ENCODE measurements around the gene PSMA7. TPM values are rescaled to one million over a fixed set of nuclear protein-coding genes. Genes with fewer than 3 reads are reported as not detected.

The PSMA7 gene
- total RNA-seq, 4 donors from 2014 or later = 154 to 241 (median 234) TPM

DNA sequence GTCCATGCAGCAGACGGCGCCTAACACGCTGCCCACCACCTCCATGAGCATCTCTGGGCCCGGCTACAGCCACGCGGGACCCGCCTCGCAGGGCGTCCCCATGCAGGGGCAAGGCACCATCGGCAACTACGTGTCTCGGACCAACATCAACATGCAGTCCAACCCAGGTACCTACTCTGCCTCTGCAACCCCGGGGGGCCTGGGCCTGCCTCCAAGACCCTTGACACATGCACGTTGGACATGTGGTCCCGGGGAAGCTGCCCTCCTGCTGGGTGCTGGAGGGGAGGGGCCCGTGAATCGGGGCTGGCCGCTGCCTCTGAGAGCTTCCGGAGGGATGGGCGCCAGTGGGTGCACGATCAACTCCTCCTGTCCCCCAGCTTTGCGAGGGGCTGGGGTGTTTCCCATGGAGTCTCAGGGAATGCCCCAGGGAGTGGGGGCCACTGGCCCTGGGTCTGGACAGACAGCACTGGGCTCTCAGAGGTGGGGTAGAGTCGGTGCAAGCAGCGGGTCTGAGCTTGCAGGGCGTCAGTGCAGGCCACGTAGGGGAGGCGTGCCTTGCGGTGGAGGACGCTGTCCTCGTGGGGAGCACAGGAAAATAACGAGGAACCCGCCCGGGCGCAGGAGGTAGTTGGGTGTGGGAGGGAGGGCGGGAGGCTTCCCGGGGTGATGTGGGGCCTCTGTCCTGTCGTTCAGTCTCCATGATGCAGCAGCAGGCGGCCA, 19.7 kb upstream of the PSMA7 start:
- Histone ChIP-seq H3K27ac (no peak overlapping the region), H3K4me1 (no peaks in the 10 kb centered on the region), H3K27me3 (no peaks in the 10 kb centered on the region), H3K9me3 (no peaks in the 10 kb centered on the region), H3K4me3 (no peak overlapping the region), H3K36me3 (peaks cover 0 to 16% (median 2%) of the 10 kb centered on the region in 4 donors)
- in situ Hi-C loops (cut with MboI; ENCODE audit: low pct_ligation_motif_present in 1 of 4, low pct_unique_long_range_greater_than_20kb in 1 of 4, low sequenced_read_pairs in 3 of 4) (no loop called here), intact Hi-C loops (cut with DNase I; ENCODE audit: low total_unique reads) (no loop called here)
- 96% methylated on average over 35 of the region's 38 CpGs; no CpG with 5 or more reads in 1 of the 2 donors for WGBS, 2 donors (ENCODE audit: low coverage in 1 of 2)
- no peak for TF ChIP-seq POLR2AphosphoS5 (IDR thresholded peaks at IDR 0.05)
- TF ChIP-seq, protein P1, sequence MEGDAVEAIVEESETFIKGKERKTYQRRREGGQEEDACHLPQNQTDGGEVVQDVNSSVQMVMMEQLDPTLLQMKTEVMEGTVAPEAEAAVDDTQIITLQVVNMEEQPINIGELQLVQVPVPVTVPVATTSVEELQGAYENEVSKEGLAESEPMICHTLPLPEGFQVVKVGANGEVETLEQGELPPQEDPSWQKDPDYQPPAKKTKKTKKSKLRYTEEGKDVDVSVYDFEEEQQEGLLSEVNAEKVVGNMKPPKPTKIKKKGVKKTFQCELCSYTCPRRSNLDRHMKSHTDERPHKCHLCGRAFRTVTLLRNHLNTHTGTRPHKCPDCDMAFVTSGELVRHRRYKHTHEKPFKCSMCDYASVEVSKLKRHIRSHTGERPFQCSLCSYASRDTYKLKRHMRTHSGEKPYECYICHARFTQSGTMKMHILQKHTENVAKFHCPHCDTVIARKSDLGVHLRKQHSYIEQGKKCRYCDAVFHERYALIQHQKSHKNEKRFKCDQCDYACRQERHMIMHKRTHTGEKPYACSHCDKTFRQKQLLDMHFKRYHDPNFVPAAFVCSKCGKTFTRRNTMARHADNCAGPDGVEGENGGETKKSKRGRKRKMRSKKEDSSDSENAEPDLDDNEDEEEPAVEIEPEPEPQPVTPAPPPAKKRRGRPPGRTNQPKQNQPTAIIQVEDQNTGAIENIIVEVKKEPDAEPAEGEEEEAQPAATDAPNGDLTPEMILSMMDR (IDR thresholded peaks at IDR 0.05) = no peak
- DNase-seq = no peak

DNA sequence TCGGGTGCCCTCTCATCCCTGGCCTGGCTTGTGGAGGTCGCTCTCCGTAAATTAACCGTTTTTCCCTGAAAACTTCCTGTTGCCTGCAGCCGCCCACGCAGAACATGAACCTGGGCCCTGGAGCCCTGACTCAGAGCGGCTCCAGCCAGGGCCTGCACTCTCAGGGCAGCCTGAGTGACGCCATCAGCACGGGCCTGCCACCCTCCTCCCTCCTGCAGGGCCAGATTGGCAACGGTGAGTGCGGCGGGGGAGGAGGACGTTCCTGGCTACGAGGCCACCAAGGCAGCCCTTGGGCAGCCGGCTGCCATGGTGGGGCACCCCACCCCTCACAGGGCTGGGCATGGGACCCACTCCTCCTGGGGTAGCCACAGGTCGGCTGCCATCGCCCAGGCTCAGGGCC, 18.2 kb upstream of the PSMA7 start:
- no peak for DNase-seq
- peaks cover 0 to 7% (median 1%) of the 10 kb centered on the region in 4 donors for H3K4me1 ChIP-seq
- no peak overlapping the region for H3K27ac ChIP-seq
- intact Hi-C loops (cut with DNase I; ENCODE audit: low total_unique reads) (no loop called here), in situ Hi-C loops (cut with MboI; ENCODE audit: low pct_ligation_motif_present in 1 of 4, low pct_unique_long_range_greater_than_20kb in 1 of 4, low sequenced_read_pairs in 3 of 4) (no loop called here)
- H3K9me3 ChIP-seq = no peaks in the 10 kb centered on the region
- H3K27me3 ChIP-seq = no peaks in the 10 kb centered on the region
- TF ChIP-seq POLR2A (IDR thresholded peaks at IDR 0.05) (no peak), EP300 (IDR thresholded peaks at IDR 0.05; ENCODE audit: low read depth) (no peak), POLR2AphosphoS5 (IDR thresholded peaks at IDR 0.05) (no peak)
- TF ChIP-seq, protein P1 (IDR thresholded peaks at IDR 0.05) = no peak
- WGBS, 2 donors (ENCODE audit: low coverage in 1 of 2) = 90% methylated on average over 17 of the region's 17 CpGs; no CpG with 5 or more reads in 1 of the 2 donors
- peaks cover 0 to 16% (median 2%) of the 10 kb centered on the region in 4 donors for H3K36me3 ChIP-seq
- H3K4me3 ChIP-seq = no peak overlapping the region

DNA sequence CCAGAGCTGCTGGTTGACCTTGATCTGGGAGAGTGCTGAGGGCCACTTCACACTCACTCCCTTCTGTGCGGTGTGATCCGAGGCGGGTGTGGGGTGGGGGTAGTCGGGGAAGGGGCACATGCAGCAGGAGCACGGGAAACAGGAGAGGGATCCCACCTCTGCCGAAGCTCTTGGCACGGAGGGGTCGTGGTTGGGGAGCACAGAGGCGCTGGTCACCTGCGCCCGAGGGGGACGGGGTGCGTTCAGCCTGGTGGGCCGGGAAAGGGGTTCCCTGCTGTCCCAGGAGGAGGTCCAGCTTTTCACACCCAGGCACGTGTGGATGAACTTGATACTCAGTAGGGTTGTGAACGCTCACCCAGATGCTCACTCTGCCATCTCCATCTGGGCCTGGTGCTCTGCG, 17.7 kb upstream of the PSMA7 start:
- WGBS, 2 donors (ENCODE audit: low coverage in 1 of 2) = 94% methylated on average over 17 of the region's 17 CpGs; no CpG with 5 or more reads in 1 of the 2 donors
- no peaks in the 10 kb centered on the region for H3K27me3 ChIP-seq
- no peak overlapping the region for H3K4me3 ChIP-seq
- in situ Hi-C loops (cut with MboI; ENCODE audit: low pct_ligation_motif_present in 1 of 4, low pct_unique_long_range_greater_than_20kb in 1 of 4, low sequenced_read_pairs in 3 of 4) = no loop called here
- no peaks in the 10 kb centered on the region for H3K9me3 ChIP-seq
- intact Hi-C loops (cut with DNase I; ENCODE audit: low total_unique reads) = no loop called here
- peaks cover 0 to 7% (median 1%) of the 10 kb centered on the region in 4 donors for H3K4me1 ChIP-seq
- H3K27ac ChIP-seq = no peak overlapping the region
- no peak for DNase-seq
- TF ChIP-seq, protein P1 (IDR thresholded peaks at IDR 0.05) = no peak
- TF ChIP-seq POLR2AphosphoS5 (IDR thresholded peaks at IDR 0.05) (no peak), EP300 (IDR thresholded peaks at IDR 0.05; ENCODE audit: low read depth) (no peak), POLR2A (IDR thresholded peaks at IDR 0.05) (no peak)
- H3K36me3 ChIP-seq = peaks cover 0 to 11% (median 2%) of the 10 kb centered on the region in 4 donors

DNA sequence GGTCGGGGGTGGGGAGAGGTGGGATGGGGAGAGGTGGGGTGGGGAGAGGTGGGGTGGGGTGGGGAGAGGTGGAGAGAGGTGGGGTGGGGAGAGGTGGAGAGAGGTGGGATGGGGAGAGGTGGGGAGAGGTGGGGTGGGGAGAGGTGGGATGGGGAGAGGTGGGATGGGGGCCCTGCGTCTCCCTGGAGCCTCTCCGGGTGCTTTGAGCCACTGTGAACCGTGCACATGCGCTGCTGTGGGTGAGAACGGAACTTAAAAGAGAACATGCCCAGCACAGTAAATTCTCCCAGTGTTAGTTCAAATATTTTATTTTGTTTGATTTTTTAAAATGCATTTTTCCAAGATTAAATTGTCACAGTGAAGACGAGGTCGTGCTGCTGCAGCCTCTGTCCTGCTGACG, 17.1 kb upstream of the PSMA7 start:
- Histone ChIP-seq H3K27me3 (no peaks in the 10 kb centered on the region), H3K36me3 (peaks cover 0 to 8% (median under 1%) of the 10 kb centered on the region in 4 donors), H3K4me3 (no peak overlapping the region), H3K27ac (no peak overlapping the region), H3K9me3 (no peaks in the 10 kb centered on the region), H3K4me1 (peaks cover 0 to 7% (median 1%) of the 10 kb centered on the region in 4 donors)
- DNase-seq = no peak
- in situ Hi-C loops (cut with MboI; ENCODE audit: low pct_ligation_motif_present in 1 of 4, low pct_unique_long_range_greater_than_20kb in 1 of 4, low sequenced_read_pairs in 3 of 4) (no loop called here), intact Hi-C loops (cut with DNase I; ENCODE audit: low total_unique reads) (no loop called here)
- TF ChIP-seq, protein P1 (IDR thresholded peaks at IDR 0.05) = no peak
- TF ChIP-seq POLR2AphosphoS5 (IDR thresholded peaks at IDR 0.05) (no peak), EP300 (IDR thresholded peaks at IDR 0.05; ENCODE audit: low read depth) (no peak)
- WGBS, 2 donors (ENCODE audit: low coverage in 1 of 2) = 90 to 95% methylated on average over 2 to 8 of the region's 9 CpGs

Measured in transverse colon (tissue), 4 donors.